Measurements from ENCODE around the gene CDKN2C.

GRCh38 chr1:51000160-51000559 lies 30.1 kb downstream of the CDKN2C start:
- TF ChIP-seq EZH2phosphoT487 (IDR thresholded peaks at IDR 0.05; ENCODE audit: insufficient read depth, low read depth) (no peak), EZH2 (IDR thresholded peaks at IDR 0.05; ENCODE audit: insufficient read depth, poor library complexity, severe bottlenecking) (no peak)

All from GM23248 (cell line).